Omental fat pad (tissue), 4 donors: Measurements from ENCODE around the gene SMARCAL1. TPM values are rescaled to one million over a fixed set of nuclear protein-coding genes. Genes with fewer than 3 reads are reported as not detected.

Source experiments
- ATAC-seq: fragments of 150-250 bp; one replicate; pipeline ENCODE4 v1.9.1; 2016; ENCODE audit warnings: mild to moderate bottlenecking, moderate library complexity; ENCODE audit not compliant: low FRiP score
- DNase-seq: peaks from one replicate; pipeline ENCODE4 v3.0.0-alpha.2; 2019; ENCODE audit warnings: low spot score
- total RNA-seq, 4 donors: library from RNA; depleted of rRNA; stranded (reverse); fragments of >200 nt; gene quantifications; one replicate each; pipeline ENCODE4 v1.1.0, GENCODE V29; 2016
- TF ChIP-seq, protein P1 (sequence below), 3 donors: fragments of 450-650 bp; IDR thresholded peaks; one replicate each; pipeline ENCODE4 v1.5.1; 2016 to 2017; ENCODE audit warnings: antibody characterized with exemption in 3 of 3, mild to moderate bottlenecking in 3 of 3, moderate library complexity in 2 of 3

SMARCAL1 gene
- total RNA-seq, 4 donors from 2014 or later: 11.2 to 31.4 (median 14.5) TPM

DNA sequence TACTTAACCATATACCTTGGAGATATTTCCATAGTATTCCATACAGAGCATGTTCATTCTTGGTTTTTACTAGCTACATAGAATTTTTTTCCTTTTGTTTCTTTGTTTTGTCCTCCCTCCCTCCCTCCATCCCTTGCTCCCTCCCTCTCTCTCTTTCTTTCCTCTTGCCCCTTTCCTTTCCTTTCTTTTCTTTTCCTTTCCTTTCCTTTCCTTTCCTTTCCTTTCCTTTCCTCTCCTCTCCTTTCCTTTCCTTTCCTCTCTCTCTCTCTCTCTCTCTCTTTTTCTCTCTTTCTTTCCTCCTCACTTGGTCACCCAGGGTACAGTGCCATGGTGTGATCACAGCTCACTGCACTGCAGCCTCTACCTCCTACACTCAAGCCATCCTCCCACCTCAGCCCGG is 114.7 kb downstream of the SMARCAL1 start:
- no peak for DNase-seq
- TF ChIP-seq, protein P1, sequence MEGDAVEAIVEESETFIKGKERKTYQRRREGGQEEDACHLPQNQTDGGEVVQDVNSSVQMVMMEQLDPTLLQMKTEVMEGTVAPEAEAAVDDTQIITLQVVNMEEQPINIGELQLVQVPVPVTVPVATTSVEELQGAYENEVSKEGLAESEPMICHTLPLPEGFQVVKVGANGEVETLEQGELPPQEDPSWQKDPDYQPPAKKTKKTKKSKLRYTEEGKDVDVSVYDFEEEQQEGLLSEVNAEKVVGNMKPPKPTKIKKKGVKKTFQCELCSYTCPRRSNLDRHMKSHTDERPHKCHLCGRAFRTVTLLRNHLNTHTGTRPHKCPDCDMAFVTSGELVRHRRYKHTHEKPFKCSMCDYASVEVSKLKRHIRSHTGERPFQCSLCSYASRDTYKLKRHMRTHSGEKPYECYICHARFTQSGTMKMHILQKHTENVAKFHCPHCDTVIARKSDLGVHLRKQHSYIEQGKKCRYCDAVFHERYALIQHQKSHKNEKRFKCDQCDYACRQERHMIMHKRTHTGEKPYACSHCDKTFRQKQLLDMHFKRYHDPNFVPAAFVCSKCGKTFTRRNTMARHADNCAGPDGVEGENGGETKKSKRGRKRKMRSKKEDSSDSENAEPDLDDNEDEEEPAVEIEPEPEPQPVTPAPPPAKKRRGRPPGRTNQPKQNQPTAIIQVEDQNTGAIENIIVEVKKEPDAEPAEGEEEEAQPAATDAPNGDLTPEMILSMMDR (IDR thresholded peaks at IDR 0.05): no peak
- ATAC-seq: no peak

DNA sequence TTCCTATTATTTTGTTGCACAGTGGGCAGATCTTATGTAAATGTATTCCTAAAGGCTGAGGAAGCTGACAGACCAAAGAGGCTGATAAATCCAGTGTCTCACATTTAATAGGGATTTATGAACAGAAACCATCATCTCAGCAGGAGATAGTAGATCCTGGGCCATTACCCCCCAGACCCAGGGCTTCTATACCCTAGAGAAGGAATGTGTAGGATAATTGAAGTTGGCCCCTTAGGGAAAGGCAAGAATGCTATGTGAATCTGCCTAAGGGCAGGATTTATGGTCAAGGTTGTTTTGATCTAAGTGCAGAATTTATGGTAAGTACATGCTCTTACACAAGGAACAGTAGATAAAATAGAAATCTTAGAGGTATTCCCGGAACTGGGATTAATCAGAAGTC is 115.3 kb downstream of the SMARCAL1 start:
- TF ChIP-seq, protein P1 (IDR thresholded peaks at IDR 0.05): no peak
- DNase-seq (no peak), ATAC-seq (no peak)

DNA sequence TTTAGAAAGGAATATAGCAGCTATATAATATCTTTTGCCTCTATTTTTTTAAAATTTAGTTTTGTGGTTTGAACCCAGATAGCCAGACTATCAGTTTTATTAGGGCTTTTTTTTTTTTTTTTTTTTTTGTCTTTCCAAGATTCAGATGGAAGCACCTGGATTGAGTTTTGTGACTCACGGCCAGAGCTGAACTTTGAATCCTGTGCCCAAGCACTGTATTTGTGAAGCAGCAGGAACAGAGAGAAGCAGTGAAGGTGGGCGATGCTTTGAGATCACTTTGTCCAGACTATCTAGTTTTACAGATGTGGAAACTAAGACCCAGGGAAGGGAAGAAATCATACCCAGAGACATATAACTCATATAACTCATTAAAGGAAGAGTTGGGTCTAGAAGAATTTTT is 120.3 kb downstream of the SMARCAL1 start:
- DNase-seq (no peak), ATAC-seq (no peak)
- TF ChIP-seq, protein P1 (IDR thresholded peaks at IDR 0.05): no peak

Other genes with a start within 250 kb of the SMARCAL1 start
- not detected for gene MARCHF4, start 40.0 kb upstream of the SMARCAL1 start, total RNA-seq
- 1,000 to 10,000 TPM; 1,064 to 1,421 (median 1,319) TPM for gene RPL37A, start 86.4 kb downstream of the SMARCAL1 start, total RNA-seq
- gene IGFBP2, start 220.9 kb downstream of the SMARCAL1 start, total RNA-seq: 100 to 1,000 TPM; 126 to 243 (median 153) TPM